Fibroblast of villous mesenchyme (primary cell): Measurements from ENCODE around the gene S1PR3. TPM values are rescaled to one million over a fixed set of nuclear protein-coding genes. Genes with fewer than 3 reads are reported as not detected.

ENCODE experiments used
- DNase-seq: peaks from one replicate; pipeline ENCODE4 v3.0.0-alpha.2; 2010; ENCODE audit warnings: low read depth
- H3K4me3 ChIP-seq: 2 replicates; pipeline ENCODE4 v1.5.1; 2011; ENCODE audit warnings: low read depth, mild to moderate bottlenecking, low read length
- CTCF ChIP-seq: IDR thresholded peaks from 2 replicates; pipeline ENCODE4 v1.5.1; 2012; ENCODE audit warnings: low read depth, mild to moderate bottlenecking, low read length; ENCODE audit not compliant: insufficient read depth
- total RNA-seq: library from RNA; depleted of rRNA; stranded (reverse); fragments of >200 nt; gene quantifications from 2 replicates; pipeline ENCODE4 v1.2.3, GENCODE V29; 2012

The S1PR3 gene
- total RNA-seq, 1 donor = 279 TPM

- H3K4me3 ChIP-seq = no peak overlapping the region
- DNase-seq = no peak
- TF ChIP-seq CTCF = no peak
These were observed 16.0 kb downstream of the S1PR3 start for GRCh38 chr9:89006996-89007967.

DNA sequence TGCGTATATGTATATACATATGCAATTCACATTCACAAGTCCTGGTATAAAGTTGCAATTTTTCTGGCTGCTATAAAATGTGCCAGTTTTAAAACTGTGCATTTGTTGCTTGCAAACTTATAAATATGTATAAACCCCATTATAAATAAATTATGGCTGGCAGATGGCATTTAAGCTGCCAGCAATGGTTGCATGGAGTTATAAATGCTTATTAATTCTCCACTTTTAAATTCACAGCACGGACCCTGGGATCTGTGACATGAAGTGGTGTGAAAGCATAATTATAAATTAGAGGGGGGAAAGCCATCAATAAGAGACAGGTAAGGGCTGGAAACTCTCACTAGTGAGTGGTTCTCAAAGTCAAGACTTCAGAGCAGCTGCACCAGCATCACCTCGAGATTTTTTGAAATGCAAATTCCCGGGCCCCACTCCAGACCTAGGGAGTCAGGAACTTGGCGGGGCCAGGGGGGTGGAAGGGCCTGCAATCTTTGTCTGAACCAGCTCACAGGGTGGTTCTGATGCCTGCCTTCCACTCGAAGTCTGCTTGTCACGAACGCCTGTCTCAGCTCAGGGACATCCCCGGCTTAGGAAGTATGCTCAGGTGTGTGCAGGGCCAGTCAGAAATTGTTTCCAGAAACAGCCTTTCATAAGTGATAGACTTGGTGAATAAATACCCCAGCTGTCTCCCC, 16.9 kb downstream of the S1PR3 start:
- TF ChIP-seq CTCF = no peak
- no peak for DNase-seq
- no peak overlapping the region for H3K4me3 ChIP-seq

DNA sequence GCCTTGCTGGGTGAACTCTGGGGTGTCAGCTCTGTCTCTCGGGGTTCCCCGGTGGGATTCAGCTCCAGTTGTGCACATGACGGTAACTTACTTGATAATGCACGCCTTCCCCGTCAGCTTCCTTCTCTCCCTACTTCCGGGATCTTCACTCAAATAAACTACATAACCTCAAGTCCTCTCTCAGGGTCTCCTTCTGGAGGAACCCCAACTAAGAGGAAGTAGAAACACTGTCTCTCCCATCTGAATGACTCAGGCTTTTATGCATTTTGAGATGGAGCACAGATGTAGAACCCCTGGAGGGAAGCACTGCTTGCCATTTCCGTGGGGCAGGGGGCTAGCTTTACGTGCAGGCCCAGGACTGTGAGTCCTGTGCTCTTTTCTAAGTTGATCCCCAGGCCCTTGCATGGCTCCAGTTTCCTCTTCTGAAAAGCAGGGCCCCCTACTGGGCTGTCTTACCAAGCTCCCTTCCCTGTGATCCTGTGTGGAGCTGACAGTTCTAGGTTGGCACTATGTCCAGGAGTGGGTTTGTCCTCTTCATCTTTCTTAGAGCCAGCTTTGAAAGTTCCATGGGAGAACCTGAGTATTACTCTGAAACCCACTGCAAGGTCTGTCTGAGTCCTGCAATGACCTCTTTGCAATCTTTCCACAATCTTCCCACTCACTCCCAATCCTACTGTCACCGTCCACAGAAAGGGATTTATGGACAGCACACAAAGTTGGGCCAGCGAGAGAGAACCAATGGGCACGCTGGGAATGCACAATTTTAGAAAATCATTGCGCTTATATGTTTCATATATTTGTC, 17.7 kb downstream of the S1PR3 start:
- peak; percentile 48 for TF ChIP-seq CTCF
- peak; percentile 26 for DNase-seq
- no peak overlapping the region for H3K4me3 ChIP-seq

GRCh38 chr9:89009546-89009840, 18.2 kb downstream of the S1PR3 start:
- DNase-seq = no peak
- no peak for TF ChIP-seq CTCF
- no peak overlapping the region for H3K4me3 ChIP-seq

DNA sequence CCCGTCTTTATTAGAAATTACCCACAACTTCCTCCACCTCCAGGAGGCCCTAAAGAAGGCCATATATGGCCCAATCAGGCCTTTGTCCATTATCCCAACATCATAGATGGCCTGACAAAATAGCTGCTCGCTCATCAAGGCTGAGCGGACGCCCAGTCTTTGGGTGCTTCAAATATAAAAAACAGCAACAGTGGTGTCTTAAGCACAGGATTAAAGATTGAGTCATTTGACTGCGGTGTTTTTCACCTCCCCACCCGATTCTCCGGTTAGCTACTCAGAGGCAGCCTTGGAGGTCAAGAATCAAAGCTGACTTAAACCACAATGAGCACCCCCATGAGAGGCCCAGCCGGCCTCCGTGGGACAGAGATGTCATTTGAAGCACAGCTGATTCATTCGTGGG, 18.8 kb downstream of the S1PR3 start:
- no peak overlapping the region for H3K4me3 ChIP-seq
- TF ChIP-seq CTCF = no peak
- no peak for DNase-seq

DNA sequence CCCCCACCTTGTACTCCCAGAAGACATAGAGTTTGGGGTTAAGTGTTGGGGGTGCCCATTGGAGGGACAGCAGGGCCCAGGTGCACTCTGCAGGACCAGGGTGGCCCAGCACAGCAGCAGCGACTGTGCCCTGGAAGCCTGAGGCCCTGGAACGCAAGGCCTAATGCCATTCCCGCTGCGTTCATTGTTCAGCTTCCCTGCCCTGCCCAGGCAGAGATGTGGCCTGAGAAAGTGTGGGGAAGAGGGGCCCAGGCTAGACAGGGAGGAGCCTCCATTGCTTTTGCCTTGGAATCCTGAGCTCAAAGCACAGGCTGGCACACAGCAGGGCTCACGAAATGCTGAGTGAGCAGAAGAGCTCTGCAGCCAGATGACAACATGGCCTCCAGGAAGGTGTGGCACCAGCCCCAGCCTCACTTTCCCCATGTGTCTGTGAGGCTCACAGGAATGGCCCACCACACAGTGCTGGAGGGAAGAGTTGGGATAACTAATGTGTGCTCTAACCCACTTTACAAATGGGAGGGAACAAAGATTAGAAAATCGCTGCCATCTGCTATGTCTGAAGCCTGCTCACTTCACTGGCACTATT, 19.4 kb downstream of the S1PR3 start:
- no peak overlapping the region for H3K4me3 ChIP-seq
- no peak for TF ChIP-seq CTCF
- no peak for DNase-seq
